ENCODE measurements around the gene SLC39A11. TPM values are rescaled to one million over a fixed set of nuclear protein-coding genes. Genes with fewer than 3 reads are reported as not detected.

SLC39A11 gene
- total and polyA plus RNA-seq, 2 of the 13 experiments (the other 11 are each of a cell fraction or from before 2014, with no cell fraction given): 17.2 to 31.5 TPM

- no peak for TF ChIP-seq RAD51 (IDR thresholded peaks at IDR 0.05; ENCODE audit: borderline replicate concordance)
- no peak for TF ChIP-seq ZNF382 (CRISPR knock-in tag; IDR thresholded peaks at IDR 0.05; ENCODE audit: borderline replicate concordance)
- TF ChIP-seq KMT2A (CRISPR knock-in tag; IDR thresholded peaks at IDR 0.05): no peak
- no peak for TF ChIP-seq HOXA7 (CRISPR knock-in tag; IDR thresholded peaks at IDR 0.05)
- no peak for TF ChIP-seq GZF1 (CRISPR knock-in tag; IDR thresholded peaks at IDR 0.05)
- TF ChIP-seq EHMT2 (IDR thresholded peaks at IDR 0.05; ENCODE audit: borderline replicate concordance, low read depth, low read length): no peak
- no peak for TF ChIP-seq ZNF713 (CRISPR knock-in tag; IDR thresholded peaks at IDR 0.05)
- FAIRE-seq (no peak), ATAC-seq (no peak), DNase-seq (ENCODE audit: low spot score) (no peak)
- Histone ChIP-seq H3K36me3 (replicated peaks in 1 of 2; ENCODE audit: control insufficient read depth in 1 of 2, insufficient read depth in 2 of 2, low read length in 2 of 2) (no peaks in the 10 kb centered on the region), H3K4me2 (ENCODE audit: low read depth, low read length) (no peak overlapping the region), H3K9ac (ENCODE audit: insufficient read depth, low read depth, low read length) (no peak overlapping the region), H3K27ac (ENCODE audit: extremely low read length, insufficient read depth, low read length) (no peak overlapping the region), H4K20me1 (ENCODE audit: insufficient read depth, low read length) (no peaks in the 10 kb centered on the region), H3K9me3 (ENCODE audit: low read length) (no peaks in the 10 kb centered on the region), H3K4me3 (replicated peaks in 1 of 3; ENCODE audit: insufficient read depth in 1 of 3, low read depth in 2 of 3, low read length in 3 of 3) (no peak overlapping the region), H3K79me2 (ENCODE audit: insufficient read depth, low read length) (no peaks in the 10 kb centered on the region), H3K27me3 (ENCODE audit: control insufficient read depth in 1 of 2, insufficient read depth in 2 of 2, low read length in 2 of 2) (no peaks in the 10 kb centered on the region), H2AFZ (ENCODE audit: low read length) (no peak overlapping the region), H3K4me1 (ENCODE audit: insufficient read depth, low read length) (no peaks in the 10 kb centered on the region)
- CTCF ChIA-PET (ENCODE audit: low intra/inter-chr PET ratio, low total read pairs): no interaction called here
- in situ Hi-C loops (cut with HindIII; ENCODE audit: extremely low pct_ligation_motif_present, low pct_unique_long_range_greater_than_20kb) (no loop called here), intact Hi-C loops (cut with micrococcal nuclease; ENCODE audit: unreplicated experiment) (no loop called here)
- POLR2A ChIA-PET: no interaction called here
- no TSS peak for BruUV-seq (replicated peaks)
- 92% methylated on average over 8 of the region's 8 CpGs for WGBS (ENCODE audit: low lambda C conversion rate)
Observed at GRCh38 chr17:72865954-72866353, 226.5 kb downstream of the SLC39A11 start.

- H2AFZ ChIP-seq (ENCODE audit: low read length): no peak overlapping the region
- H3K9ac ChIP-seq (ENCODE audit: insufficient read depth, low read depth, low read length): no peak overlapping the region
- CTCF ChIA-PET (ENCODE audit: low intra/inter-chr PET ratio, low total read pairs): no interaction called here
- H3K9me3 ChIP-seq (ENCODE audit: low read length): peaks cover 4% of the 10 kb centered on the region
- H3K4me3 ChIP-seq (replicated peaks in 1 of 3; ENCODE audit: insufficient read depth in 1 of 3, low read depth in 2 of 3, low read length in 3 of 3): no peak overlapping the region
- 92% methylated on average over 11 of the region's 11 CpGs for WGBS (ENCODE audit: low lambda C conversion rate)
- intact Hi-C loops (cut with micrococcal nuclease; ENCODE audit: unreplicated experiment): no loop called here
- H3K27ac ChIP-seq (ENCODE audit: extremely low read length, insufficient read depth, low read length): no peak overlapping the region
- no peaks in the 10 kb centered on the region for H3K36me3 ChIP-seq (replicated peaks in 1 of 2; ENCODE audit: control insufficient read depth in 1 of 2, insufficient read depth in 2 of 2, low read length in 2 of 2)
- POLR2A ChIA-PET: no interaction called here
- H3K4me1 ChIP-seq (ENCODE audit: insufficient read depth, low read length): peaks cover 7% of the 10 kb centered on the region
- no peak for DNase-seq (ENCODE audit: low spot score)
- no peaks in the 10 kb centered on the region for H4K20me1 ChIP-seq (ENCODE audit: insufficient read depth, low read length)
- BruUV-seq (replicated peaks): no TSS peak
- in situ Hi-C loops (cut with HindIII; ENCODE audit: extremely low pct_ligation_motif_present, low pct_unique_long_range_greater_than_20kb): no loop called here
- no peak for FAIRE-seq
- no peaks in the 10 kb centered on the region for H3K27me3 ChIP-seq (ENCODE audit: control insufficient read depth in 1 of 2, insufficient read depth in 2 of 2, low read length in 2 of 2)
- no peak for ATAC-seq
- H3K79me2 ChIP-seq (ENCODE audit: insufficient read depth, low read length): no peaks in the 10 kb centered on the region
- H3K4me2 ChIP-seq (ENCODE audit: low read depth, low read length): no peak overlapping the region
- no peak for TF ChIP-seq CHD4 (IDR thresholded peaks at IDR 0.05; ENCODE audit: borderline replicate concordance, low read length)
- TF ChIP-seq EZH2 (conservative IDR thresholded peaks at IDR 0.05; ENCODE audit: low read depth, low read length): no peak
- TF ChIP-seq ZBTB38 (CRISPR knock-in tag; IDR thresholded peaks at IDR 0.05): no peak
- no peak for TF ChIP-seq ZNF30 (CRISPR knock-in tag; IDR thresholded peaks at IDR 0.05)
- TF ChIP-seq, protein P1, sequence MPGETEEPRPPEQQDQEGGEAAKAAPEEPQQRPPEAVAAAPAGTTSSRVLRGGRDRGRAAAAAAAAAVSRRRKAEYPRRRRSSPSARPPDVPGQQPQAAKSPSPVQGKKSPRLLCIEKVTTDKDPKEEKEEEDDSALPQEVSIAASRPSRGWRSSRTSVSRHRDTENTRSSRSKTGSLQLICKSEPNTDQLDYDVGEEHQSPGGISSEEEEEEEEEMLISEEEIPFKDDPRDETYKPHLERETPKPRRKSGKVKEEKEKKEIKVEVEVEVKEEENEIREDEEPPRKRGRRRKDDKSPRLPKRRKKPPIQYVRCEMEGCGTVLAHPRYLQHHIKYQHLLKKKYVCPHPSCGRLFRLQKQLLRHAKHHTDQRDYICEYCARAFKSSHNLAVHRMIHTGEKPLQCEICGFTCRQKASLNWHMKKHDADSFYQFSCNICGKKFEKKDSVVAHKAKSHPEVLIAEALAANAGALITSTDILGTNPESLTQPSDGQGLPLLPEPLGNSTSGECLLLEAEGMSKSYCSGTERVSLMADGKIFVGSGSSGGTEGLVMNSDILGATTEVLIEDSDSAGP (CRISPR knock-in tag; IDR thresholded peaks at IDR 0.05; ENCODE audit: borderline replicate concordance): no peak
- TF ChIP-seq SRSF9 (IDR thresholded peaks at IDR 0.05; ENCODE audit: borderline replicate concordance, insufficient read depth, low read depth, low read length, poor library complexity, severe bottlenecking): no peak
- no peak for TF ChIP-seq ZNF121 (CRISPR knock-in tag; IDR thresholded peaks at IDR 0.05)
- no peak for TF ChIP-seq RBM39 (IDR thresholded peaks at IDR 0.05; ENCODE audit: low read depth, low read length, poor library complexity, severe bottlenecking)
- TF ChIP-seq, protein P2, sequence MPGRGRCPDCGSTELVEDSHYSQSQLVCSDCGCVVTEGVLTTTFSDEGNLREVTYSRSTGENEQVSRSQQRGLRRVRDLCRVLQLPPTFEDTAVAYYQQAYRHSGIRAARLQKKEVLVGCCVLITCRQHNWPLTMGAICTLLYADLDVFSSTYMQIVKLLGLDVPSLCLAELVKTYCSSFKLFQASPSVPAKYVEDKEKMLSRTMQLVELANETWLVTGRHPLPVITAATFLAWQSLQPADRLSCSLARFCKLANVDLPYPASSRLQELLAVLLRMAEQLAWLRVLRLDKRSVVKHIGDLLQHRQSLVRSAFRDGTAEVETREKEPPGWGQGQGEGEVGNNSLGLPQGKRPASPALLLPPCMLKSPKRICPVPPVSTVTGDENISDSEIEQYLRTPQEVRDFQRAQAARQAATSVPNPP (CRISPR knock-in tag; IDR thresholded peaks at IDR 0.05): no peak
- TF ChIP-seq TCF7L2 (IDR thresholded peaks at IDR 0.05; ENCODE audit: low read depth, low read length): no peak
- TF ChIP-seq ZNF557 (CRISPR knock-in tag; IDR thresholded peaks at IDR 0.05): no peak
Observed at GRCh38 chr17:72863526-72864211, 228.8 kb downstream of the SLC39A11 start.

All from HepG2 (cell line).